ENCODE measurements around the gene RASA3.

Gene RASA3

DNA sequence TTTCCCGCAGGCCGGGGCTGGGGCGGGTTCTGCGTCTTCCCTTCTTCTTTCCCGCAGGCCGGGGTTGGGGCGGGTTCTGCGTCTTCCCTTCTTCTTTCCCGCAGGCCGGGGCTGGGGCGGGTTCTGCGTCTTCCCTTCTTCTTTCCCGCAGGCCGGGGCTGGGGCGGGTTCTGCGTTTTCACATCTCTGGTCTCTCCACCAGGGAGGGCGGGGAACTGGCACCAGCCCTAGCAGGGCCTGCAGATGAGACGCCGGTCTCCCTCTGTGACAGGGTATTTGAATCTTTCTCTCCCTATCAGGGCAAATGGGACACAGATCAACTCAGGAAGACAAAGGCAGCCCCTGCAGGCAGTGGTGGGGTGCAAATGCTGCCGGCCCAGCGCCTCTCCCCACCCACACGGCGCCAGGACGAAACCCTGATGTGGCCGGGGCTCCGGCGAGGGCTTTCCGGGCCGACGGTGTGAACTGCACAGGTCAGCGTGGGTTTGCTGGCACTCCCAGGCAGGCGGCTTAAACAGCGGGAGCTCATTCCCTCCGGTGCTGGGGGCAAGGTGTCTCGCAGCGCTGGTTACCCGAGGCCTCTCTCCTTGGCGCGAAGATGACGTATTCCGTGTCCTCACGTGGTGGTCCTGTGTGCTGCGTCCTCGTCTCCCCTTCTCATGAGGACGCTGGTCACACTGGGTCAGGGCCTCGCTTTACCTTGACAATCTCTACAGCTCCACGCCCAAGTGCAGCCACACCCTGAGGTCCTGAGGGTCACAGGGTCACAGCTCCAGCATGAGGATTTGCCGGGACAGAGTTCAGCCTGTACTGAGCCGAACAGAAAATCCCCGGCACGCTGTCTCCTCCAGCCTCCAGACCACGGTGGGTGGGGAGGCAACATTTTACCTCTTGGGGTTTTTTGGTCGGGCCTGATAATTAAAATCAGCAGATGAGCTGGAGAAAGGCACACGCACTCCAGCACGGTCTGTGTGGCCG lies 157.8 kb downstream of the RASA3 start:
- no peak for FAIRE-seq

DNA sequence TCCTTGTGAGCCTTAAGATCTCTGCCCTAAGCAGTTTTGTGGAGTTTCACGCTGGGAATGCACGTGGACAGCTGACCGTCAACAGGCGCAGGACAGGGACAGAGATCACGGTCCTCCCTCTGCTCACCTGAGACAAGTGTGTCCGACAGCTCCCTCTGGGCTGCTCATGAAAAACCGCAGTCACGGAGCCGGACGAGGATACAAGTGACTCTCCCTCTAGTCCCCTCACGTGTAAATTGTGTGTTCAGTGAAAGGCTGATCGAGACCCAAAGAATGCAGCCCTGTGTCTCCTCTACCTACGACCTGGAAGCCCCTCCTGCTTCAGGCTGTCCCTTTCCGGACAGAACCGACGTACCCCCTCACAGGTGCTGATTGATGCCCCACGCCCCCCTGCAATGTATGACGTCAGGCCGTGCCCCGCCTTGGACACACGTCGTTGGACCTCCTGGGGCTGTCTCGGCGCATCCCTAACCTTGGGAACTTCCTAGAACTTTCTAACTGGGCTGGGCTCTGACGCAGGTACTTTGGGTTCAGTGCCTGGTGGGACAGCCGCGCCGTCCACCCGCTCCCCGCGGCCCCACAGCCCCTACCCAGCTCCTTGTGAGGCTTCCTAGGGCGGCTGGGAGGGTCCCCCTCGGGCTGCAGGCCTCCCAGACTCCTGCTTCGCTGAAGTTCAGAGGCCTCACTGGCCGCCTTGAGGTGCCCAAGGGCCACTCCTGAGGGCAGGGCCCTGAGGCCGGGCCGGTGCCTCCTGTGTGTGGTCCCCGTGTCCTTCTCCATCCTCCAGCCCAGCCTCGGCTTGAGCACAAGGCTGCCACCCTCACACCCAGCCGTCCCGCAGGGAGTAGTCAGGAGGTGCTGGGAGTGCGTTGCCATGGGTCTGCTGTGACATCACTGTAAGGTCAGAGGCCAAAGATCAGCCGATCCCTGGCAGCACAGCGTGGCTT lies 158.9 kb downstream of the RASA3 start, which contains the start of gene C13orf46:
Gene C13orf46 (minus strand): TSS at position 859 of the 947 bp plus-strand sequence. CDS start 79 bp downstream, at position 780.
- FAIRE-seq: no peak

DNA sequence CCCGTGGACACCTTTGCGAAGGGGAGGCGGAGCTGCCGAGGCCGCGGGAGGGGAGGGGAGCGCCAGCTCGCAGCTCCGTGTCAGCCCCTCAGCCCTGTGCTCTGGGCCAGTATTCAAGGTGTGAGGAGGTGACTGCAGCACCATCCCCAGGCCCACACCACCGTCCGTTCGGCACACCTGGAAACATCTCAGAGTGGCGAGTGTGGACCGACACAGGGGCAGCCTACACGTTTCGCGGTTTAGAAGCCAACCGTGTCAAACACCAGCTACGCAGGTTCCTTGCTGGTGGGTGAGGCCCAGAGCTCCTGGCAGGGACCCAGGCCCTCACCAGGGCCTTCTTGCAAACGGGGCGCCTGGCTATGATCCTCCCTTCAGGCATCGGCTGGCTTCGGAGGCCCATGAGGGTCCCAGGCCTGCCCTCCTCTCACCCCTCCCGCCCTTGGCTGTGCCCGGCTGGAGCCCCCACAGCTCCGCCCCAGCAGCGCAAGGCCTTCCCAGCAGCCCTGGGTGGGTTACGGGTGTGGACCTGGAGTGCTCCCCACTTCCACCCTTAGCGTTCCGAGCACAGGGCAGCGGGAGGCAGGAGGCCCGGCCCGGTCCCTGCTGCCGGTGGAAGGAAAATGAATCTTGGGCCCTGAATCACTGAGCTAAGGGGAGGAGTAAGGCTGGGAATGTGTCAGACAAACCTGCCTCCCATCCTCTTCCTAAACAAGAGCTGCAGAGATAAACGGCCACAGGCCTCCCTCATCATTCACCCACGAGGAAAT lies 159.8 kb downstream of the RASA3 start:
- FAIRE-seq: no peak

DNA sequence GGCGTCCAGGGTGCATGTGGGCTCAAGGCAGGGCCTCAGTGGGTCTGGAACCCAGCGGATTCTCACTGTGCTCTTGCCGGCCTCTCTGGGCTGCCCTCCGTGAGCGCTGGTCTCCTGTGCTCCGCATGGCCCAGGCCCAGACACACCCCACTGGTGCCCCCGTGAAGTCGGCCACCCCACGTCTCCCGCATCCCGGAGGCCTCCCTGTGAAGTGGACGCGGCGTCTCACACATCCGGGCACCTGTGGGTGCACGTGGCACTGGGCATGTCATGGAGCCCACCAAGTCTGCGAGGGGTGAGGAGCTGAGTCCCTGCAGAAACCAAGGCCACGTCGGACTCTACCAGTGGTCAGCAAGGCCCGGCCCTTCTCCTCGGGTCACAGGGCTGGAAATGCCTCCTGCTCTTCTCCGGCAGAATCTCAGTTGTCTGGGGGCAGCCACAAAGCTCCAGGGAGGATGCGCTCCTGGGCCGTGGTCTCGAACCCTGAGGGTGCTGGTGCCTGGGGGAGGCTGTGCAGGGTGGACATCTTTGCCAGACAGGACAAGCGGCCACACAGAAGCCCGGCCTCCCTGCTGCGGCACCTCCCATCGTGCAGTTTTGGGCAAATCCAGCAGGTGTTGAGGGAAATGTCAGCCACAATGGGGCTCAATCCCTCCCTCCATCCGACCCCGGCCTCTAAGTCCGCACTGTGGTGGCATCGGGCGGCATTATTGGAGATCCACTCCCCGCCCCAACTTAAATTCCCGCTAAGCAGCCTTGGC lies 160.8 kb downstream of the RASA3 start:
- FAIRE-seq: no peak

DNA sequence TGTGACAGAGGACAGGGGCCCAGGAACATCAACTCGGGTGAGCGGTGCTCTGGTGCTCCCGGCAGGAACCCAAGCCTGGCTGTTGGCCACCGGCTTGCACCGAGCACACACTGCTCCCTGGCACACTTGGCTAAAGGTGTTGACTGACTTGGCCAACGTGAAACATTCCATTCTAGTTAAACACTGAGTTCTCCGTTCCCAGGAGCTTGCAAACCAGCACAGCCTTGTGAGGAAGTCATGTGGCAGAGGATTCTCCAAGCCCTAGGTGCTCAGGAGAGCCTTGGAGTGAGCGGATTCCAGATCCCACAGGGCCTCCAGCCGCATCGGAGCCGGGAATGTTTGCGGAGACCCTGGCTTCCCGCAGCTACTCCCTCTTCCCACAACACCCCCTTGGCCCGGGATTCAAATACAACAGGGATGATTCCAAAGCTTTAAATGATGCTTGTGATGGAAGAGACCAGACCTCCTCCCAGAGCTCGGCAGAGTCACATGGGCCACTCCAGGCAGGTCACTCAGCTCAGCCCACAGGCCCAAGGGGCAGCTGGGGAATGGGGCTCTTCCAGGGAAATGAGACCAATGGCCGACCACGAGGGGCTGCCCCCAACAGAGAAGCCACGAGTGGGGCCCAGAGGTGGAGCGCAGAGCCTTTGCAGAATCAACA lies 161.5 kb downstream of the RASA3 start:
- no peak for FAIRE-seq

DNA sequence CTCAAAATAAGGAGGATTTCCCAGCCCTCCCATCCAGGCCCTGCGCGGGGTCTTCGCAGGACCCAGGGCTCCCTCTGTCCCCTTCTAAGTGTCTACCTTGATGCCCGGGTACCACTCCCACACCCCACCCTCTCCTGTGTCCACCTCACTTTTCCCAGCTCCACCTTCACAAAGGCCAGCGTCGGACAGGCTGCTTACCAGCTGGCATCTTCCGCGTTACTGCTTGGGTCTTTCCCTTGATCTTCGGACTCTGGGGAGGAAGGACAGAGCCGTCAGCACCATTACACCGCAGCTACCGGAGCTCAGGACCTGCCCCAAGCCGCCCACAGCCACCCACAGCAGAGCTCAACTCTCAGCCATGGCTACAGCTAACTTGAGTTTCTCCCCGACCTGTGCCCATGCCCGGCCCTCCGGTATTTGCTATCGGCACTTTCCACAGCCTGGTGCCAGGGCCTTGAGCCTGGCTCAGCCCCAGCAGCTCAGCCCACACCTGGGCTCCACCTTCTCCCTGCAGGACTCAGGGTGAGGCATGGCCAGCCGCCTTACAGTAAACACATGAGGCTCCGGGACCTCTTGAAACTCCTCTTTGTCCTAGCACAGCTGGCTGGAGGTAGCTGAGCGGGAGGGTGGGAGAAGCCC lies 162.3 kb downstream of the RASA3 start:
- no peak for FAIRE-seq

DNA sequence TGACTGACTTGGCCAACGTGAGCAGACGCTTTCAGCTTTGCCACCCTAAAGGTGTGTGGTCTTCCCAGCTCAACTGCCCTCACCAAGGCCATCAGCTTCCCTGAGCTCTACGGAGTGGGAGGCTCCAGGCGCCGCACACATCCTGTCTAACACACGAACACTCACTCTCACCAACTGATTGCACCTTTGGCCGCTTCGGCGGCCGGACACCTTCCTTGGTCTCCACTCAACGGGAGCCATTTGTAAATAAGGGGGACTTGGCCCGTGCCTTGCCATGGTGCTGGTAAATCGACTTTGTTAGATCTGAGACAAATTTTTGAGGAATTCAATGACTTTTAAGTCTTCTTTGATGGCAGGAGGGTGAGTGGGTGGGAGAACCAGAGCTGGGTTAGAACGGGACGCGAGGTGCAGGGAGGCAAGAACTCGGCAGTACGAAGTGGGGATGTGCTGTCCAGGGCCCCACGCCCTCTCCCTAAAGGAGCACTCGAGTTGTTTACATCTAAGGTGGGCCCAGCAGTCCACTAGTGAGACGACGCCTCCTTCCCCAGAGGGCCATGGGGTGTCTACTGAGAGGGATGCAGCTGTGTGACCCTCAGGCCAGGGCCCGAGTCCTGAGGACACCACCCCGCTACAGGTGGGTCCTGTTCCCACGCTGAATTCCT lies 163.0 kb downstream of the RASA3 start:
- FAIRE-seq: no peak

DNA sequence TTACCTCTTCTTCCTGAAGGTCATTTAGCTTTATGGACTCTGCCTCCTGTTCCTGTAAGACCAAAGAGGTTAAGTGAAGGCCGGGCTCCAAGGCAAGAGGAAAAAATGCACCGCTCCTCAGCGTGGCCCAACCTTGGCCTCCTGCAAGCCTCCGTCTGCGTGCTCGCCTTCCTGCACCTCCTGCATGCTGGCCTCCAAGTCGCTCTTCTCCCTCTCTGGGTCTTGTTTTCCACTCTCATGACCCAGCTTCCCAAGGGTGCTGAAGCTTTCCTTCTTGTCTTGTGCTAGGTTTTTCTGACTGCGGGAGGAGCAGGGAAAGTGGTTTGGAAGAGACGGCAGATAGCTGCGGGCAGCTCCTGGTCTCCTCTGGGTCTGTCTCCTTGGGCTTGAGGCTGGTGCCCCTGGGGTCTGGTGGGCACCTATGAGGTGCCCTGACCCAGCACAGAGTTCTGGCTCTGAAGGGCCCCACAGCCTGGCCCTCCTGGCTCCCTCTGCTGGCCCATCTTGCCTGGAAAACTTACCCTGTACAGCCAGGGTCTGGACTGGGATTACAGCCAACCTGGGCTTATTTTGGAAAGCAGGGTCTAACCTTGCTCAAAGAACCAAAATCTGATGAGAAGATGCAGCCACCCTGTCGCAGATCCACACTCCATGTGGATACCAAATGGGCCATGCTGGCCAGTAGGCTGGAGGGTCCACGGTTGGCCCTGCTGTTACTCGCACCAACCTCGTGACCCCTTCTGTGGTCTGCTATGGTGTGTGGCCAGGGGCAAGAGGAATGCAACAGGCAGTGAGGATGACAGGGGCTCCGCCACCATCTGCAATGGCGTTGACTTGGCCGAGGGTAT lies 163.7 kb downstream of the RASA3 start:
- no peak for FAIRE-seq

DNA sequence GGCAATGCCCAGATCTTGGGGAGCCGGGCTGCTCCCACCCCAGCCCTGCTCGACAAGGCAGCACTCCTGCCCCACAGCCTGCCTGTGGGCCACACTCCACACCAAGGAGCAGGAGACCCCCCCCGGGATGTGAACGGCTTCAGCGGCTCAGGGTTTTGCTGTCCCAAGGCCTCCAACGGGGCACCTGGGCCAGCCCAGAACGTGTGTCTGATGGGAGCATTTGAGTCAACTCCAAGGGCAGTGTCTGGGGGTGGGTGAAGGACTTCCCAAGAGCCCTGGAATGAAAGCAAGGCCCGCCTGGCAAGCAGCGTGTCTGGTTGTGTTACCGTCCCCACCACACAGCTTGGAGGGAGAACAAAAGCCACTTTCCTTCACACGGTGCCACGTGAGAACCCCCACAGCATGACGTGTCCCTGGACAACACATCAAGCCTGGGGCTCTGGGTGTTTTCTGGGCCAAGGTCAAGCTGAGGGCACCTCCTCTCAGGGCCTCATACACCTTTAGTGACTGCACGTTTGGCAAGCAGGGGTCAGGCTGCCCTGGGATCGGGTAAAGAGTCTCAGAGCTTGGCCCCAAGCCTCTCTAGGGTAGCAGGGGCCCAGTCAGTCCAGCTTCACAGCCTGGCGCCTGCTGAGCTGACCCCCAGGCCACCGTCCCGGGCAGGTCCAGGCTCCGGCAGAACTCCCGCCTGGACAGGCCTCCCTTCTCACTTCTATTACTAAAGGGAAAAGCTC lies 164.5 kb downstream of the RASA3 start:
- FAIRE-seq: no peak

DNA sequence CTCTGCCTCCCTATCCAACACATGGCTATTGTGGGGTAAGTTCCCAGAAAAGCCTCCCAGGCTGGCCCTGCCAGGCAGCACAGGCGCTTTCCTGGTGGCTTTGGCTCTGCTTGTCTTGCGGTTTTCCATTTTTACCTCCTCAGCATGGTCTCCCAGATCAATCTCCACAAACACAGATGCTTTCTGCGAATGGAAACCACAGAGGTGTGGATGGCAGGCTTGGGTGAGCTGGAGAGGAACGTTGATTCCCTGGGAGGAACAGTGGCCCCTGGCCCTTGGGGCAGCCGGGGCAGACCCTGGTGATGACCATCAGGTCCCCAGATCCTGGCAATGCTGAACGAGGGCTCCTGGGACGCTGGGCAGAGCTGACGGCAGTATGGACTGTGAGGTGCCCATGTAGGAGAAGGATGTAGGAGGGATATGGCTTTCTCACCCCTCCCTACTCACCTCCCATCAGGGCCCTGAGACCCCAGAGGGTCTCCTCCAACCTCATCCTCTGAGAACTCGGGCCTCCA lies 165.2 kb downstream of the RASA3 start:
- FAIRE-seq: no peak

DNA sequence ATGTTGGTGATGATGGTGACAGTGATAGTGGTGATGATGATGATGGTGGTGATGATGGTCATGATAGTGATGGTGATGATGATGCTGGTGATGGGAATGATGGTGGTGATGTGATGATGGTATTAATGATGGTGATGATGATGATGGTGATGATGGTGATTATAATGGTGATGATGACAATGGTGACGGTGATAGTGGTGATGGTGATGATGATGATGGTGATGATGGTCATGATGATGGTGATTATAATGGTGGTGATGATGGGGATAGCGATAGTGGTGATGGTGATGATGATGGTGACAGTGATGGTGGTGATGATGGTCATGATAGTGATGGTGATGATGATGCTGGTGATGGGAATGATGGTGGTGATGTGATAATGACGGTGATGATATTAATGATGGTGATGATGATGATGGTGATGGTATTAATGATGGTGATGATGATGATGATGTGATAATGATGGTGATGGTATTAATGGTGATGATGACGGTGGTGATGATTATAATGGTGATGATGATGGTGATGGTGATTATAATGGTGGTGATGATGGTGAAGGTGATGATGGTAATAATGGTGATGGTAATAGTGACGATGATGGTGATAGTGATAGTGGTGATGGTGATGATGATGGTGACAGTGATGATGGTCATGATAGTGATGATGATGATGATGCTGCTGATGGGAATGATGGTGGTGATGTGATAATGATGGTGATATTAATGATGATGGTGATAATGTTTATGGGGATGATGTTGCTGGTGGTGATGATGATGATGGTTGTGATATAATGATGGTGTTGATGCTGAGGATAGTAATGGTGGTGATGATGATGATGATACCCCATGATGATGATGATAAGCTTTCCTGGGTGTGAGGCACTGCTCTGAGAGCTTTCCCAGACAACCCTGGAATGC lies 166.2 kb downstream of the RASA3 start:
- no peak for FAIRE-seq

DNA sequence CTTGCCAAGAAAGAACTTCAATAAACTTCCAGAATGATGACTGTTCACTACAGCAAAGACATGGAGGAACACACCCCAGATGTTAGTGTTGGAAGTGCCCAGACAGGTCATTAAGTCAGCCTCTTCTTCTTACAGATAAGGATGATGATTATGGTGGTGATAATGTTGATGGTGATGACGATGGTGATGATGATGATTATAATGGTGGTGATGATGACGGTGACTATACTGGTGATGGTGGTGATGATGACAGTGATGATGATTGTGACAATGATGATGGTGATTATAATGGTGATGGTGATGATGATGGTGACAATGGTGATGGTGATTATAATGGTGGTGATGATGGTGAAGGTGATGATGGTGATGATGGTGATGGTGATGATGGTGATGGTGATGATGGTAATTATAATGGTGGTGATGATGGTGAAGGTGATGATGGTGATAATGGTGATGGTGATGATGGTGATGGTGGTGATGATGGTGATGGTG lies 167.0 kb downstream of the RASA3 start:
- FAIRE-seq: no peak

DNA sequence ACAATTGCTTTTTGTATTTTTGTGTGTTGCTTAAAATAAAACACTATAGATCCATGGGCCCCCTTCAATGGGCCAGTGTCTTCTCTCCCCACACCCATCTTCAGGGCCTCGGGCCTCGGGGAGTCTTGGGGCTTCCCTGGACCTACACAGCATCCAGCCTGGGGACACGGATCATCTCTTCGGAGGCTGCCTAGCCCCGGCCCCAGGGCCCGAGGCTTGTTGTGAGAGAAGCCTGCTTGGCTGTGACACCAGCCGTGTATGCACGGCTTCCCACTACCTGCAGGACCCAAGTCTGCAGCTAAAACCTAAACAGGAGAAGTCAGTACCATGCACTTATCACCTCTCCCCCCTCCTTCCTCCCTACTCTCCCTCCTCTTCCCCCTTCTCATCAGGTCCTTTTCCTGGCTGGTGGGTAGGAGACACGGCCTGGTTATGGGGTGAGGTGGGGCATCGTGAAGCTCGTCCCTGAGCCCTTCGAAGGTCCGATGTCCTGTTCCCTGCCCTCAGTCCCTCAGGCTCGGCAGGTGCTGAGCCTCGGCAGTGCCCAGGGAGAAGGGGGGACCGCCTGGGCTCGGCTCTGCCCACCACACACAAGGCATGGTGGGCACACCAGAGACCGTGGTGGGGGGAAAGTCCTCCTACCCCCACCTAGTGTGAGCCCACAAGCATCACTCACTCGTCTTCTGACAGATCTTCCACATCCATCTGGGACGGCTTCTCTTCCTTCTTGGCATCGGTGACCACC lies 168.0 kb downstream of the RASA3 start:
- no peak for FAIRE-seq

DNA sequence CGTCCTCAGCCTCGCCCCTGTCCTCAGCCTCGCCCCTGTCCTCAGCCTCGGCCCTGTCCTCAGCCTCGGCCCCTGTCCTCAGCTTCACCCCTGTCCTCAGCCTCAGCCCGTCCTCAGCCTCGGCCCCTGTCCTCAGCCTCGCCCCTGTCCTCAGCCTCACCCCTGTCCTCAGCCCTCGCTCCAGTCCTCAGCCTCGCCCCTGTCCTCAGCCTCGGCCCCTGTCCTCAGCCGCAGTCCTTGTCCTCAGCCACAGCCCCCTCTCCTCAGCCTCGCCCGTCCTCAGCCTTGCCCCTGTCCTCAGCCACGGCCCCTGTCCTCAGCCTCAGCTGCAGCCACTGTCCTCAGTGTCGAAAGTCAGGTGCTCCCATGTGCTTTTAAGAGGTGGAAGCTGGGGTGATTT lies 169.0 kb downstream of the RASA3 start:
- FAIRE-seq: no peak

DNA sequence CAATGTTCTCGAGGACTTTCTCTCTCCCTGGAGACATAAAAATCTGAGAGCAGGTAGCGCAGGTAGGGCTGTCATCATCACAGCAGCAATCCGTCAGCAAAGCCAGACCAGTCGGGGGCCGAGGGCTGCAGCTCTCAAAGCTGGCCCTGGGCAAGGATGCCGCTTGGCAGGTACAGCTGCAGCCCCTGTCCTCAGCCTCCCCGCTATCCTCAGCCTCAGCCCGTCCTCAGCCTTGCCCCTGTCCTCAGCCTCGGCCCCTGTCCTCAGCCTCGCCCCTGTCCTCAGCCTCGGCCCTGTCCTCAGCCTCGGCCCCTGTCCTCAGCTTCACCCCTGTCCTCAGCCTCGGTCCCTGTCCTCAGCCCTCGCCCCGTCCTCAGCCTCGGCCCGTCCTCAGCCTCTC lies 169.4 kb downstream of the RASA3 start:
- no peak for FAIRE-seq

DNA sequence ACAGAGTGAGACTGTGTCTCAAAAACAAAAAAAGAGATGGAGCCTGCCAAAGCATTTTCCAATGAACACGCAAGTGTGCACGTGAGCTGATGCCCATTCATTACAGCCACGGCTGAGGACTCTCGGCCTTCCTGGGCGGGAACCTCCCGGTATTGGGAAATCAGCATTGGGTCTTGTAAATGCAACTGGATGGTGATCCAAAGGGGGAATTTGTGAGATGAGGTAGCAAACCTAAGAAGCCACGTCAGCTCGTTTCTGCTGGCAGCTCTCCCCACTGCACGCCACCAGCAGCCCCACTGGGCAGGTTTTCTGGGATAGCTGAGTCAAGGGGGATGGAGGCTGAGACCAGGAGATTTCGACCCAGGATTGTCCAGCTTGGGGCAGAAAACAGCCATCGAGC lies 170.0 kb downstream of the RASA3 start:
- no peak for FAIRE-seq

Measured in islet of Langerhans (tissue), 1 donor.